BJ (cell line): ENCODE data around the gene SLC25A18. TPM values are rescaled to one million over a fixed set of nuclear protein-coding genes. Genes with fewer than 3 reads are reported as not detected.

Experiments used
- CTCF ChIA-PET: fragments of 350-600 bp; formaldehyde crosslinking; extraction: SDS; loops from one replicate; lab custom pipeline; 2021; ENCODE audit warnings: antibody characterized with exemption, inconsistent platforms; lab: Yijun Ruan, JAX
- POLR2A ChIA-PET: fragments of 300-600 bp; sonication (Branson Sonifier 250); formaldehyde crosslinking; extraction: SDS; loops from one replicate; lab custom pipeline; 2021; ENCODE audit warnings: antibody characterized with exemption; lab: Charles Lee
- DNase-seq: peaks from one replicate; pipeline ENCODE4 v3.0.0-alpha.2; 2011; ENCODE audit warnings: low read depth
- H3K27me3 ChIP-seq: 2 replicates; pipeline ENCODE4 v1.6.0; 2011; ENCODE audit warnings: low read length; ENCODE audit not compliant: control insufficient read depth, insufficient read depth
- H3K36me3 ChIP-seq: 2 replicates; pipeline ENCODE4 v1.5.1; 2011; ENCODE audit warnings: low read length; ENCODE audit not compliant: control insufficient read depth, insufficient read depth
- H3K4me3 ChIP-seq: 2 replicates; pipeline ENCODE4 v1.5.1; 2011; ENCODE audit warnings: low read depth, mild to moderate bottlenecking, control low read depth, low read length
- CTCF ChIP-seq: IDR thresholded peaks from 2 replicates; pipeline ENCODE4 v1.5.1; 2011; ENCODE audit warnings: low read depth, mild to moderate bottlenecking, control low read depth, inconsistent platforms, low read length, moderate library complexity; ENCODE audit not compliant: insufficient read depth
- polyA plus RNA-seq: library from polyadenylated mRNA; depleted of rRNA; stranded (reverse); fragments of >200 nt; gene quantifications from 2 replicates; pipeline ENCODE4 v1.2.3, GENCODE V29; 2011

Gene SLC25A18
- polyA plus RNA-seq, 1 experiment: 0.07 TPM

GRCh38 chr22:17542452-17542851 lies 20.8 kb upstream of the SLC25A18 start:
- POLR2A ChIA-PET: no interaction called here
- no peak for DNase-seq
- Histone ChIP-seq H3K36me3 (no peaks in the 10 kb centered on the region), H3K4me3 (no peak overlapping the region), H3K27me3 (no peaks in the 10 kb centered on the region; the same call in 1 of the 2 replicates)
- no peak for TF ChIP-seq CTCF
- CTCF ChIA-PET: no interaction called here

- POLR2A ChIA-PET: no interaction called here
- CTCF ChIA-PET: interaction anchor here (0.9 to 2.8 kb wide), 3 partner anchors 10 to 12 kb away, joined by 3 to 13 read pairs (median 3); no protein-coding TSS in a partner anchor
- no peaks in the 10 kb centered on the region for H3K27me3 ChIP-seq
- H3K36me3 ChIP-seq: no peaks in the 10 kb centered on the region
- TF ChIP-seq CTCF: no peak
- no peak overlapping the region for H3K4me3 ChIP-seq
- DNase-seq: no peak
These were observed 15.1 kb upstream of the SLC25A18 start for GRCh38 chr22:17548010-17548755.

GRCh38 chr22:17548756-17549035 lies 14.6 kb upstream of the SLC25A18 start:
- ChIA-PET POLR2A (no interaction called here), CTCF (interaction anchor here (1.4 to 2.8 kb wide), 2 partner anchors 10 to 12 kb away, joined by 3 to 13 read pairs; no protein-coding TSS in a partner anchor)
- TF ChIP-seq CTCF: no peak

GRCh38 chr22:17549183-17549582 lies 14.1 kb upstream of the SLC25A18 start:
- CTCF ChIA-PET: interaction anchor here (1.4 to 2.8 kb wide), 2 partner anchors 9 to 13 kb away, joined by 3 to 13 read pairs; no protein-coding TSS in a partner anchor
- no peaks in the 10 kb centered on the region for H3K36me3 ChIP-seq
- POLR2A ChIA-PET: no interaction called here
- H3K27me3 ChIP-seq: no peaks in the 10 kb centered on the region
- DNase-seq: no peak
- no peak for TF ChIP-seq CTCF
- H3K4me3 ChIP-seq: no peak overlapping the region

More at GRCh38 chr22:17548756-17549035, 14.6 kb upstream of the SLC25A18 start:
- no peak for DNase-seq
- H3K4me3 ChIP-seq: no peak overlapping the region
- no peaks in the 10 kb centered on the region for H3K36me3 ChIP-seq
- H3K27me3 ChIP-seq: no peaks in the 10 kb centered on the region

GRCh38 chr22:17549655-17550054 lies 13.6 kb upstream of the SLC25A18 start:
- ChIA-PET POLR2A (no interaction called here), CTCF (interaction anchor here (2.8 kb wide), 1 partner anchor 9 kb away, joined by 13 read pairs; no protein-coding TSS in a partner anchor)
- Histone ChIP-seq H3K36me3 (no peaks in the 10 kb centered on the region), H3K4me3 (no peak overlapping the region), H3K27me3 (no peaks in the 10 kb centered on the region)
- no peak for DNase-seq
- TF ChIP-seq CTCF: no peak
